K562 (cell line): ENCODE data around the gene MBD3. TPM values are rescaled to one million over a fixed set of nuclear protein-coding genes. Genes with fewer than 3 reads are reported as not detected.

Source experiments
- ATAC-seq: fragments of 200-7000 bp; cut with Tn5 transposase; 3 replicates; pipeline ENCODE4 v1.9.1; 2020; ENCODE audit warnings: moderate library complexity
- BruUV-seq: library from RNA; stranded (reverse); fragments of 400-500 nt; replicated peaks from 2 replicates; lab custom pipeline; 2021; lab: Mats Ljungman, UMichigan
- CTCF ChIA-PET: fragments of 300-600 bp; formaldehyde crosslinking; extraction: SDS; loops from one replicate; lab custom pipeline; 2021; ENCODE audit warnings: low intra/inter-chr PET ratio; lab: Yijun Ruan, JAX
- POLR2A ChIA-PET: fragments of 300-600, 350-650 bp; sonication (Branson Sonifier 250); formaldehyde crosslinking; extraction: SDS; loops from one replicate; lab custom pipeline; 2021; ENCODE audit warnings: antibody characterized with exemption, inconsistent platforms; lab: Yijun Ruan, JAX
- DNase-seq, 4 experiments: peaks; one replicate each; pipeline versions ENCODE4 v3.0.0 to v3.0.0-alpha.2; 2011 to 2018; ENCODE audit warnings: low spot score in 3 of 4, mixed read lengths in 3 of 4; ENCODE audit errors: extremely low read depth in 1 of 4
- FAIRE-seq: peaks from 2 replicates; lab custom pipeline; 2011; peaks lifted over from hg19 to GRCh38; lab: Jason Lieb, UNC
- H2AFZ ChIP-seq: 2 replicates; pipeline ENCODE4 v1.6.0; 2011; ENCODE audit warnings: low read depth, low read length, control low read depth, inconsistent platforms
- H3K27ac ChIP-seq: fragments of 200-600 bp; 3 replicates; pipeline ENCODE4 v1.8.0; 2011; ENCODE audit warnings: low read depth, mild to moderate bottlenecking, control low read depth, inconsistent platforms, low read length, moderate library complexity, mixed read lengths; ENCODE audit errors: extremely low read depth
- H3K27me3 ChIP-seq, 2 experiments: fragments of 300-600 bp in 1 of 2; 2 replicates in 1 of 2; 3 replicates in 1 of 2; pipeline versions ENCODE4 v1.6.0 to v1.8.0; 2011; ENCODE audit warnings: inconsistent platforms in 2 of 2, low read length in 2 of 2, mild to moderate bottlenecking in 1 of 2, mixed read lengths in 1 of 2, moderate library complexity in 1 of 2; ENCODE audit not compliant: control insufficient read depth in 2 of 2, insufficient read depth in 2 of 2
- H3K36me3 ChIP-seq: fragments of 300-600 bp; 3 replicates; pipeline ENCODE4 v1.8.0; 2011; ENCODE audit warnings: mild to moderate bottlenecking, low read length, inconsistent platforms; ENCODE audit not compliant: control insufficient read depth, insufficient read depth
- H3K4me1 ChIP-seq, 2 experiments: fragments of 200-600 bp in 1 of 2; replicated peaks in 1 of 2; 2 replicates in 1 of 2; 3 replicates in 1 of 2; pipeline versions ENCODE4 v1.5.1 to v1.8.0; 2011; ENCODE audit warnings: inconsistent platforms in 2 of 2, low read length in 2 of 2, mild to moderate bottlenecking in 1 of 2, mixed read lengths in 1 of 2, moderate library complexity in 1 of 2; ENCODE audit not compliant: control insufficient read depth in 2 of 2, insufficient read depth in 2 of 2
- H3K4me2 ChIP-seq: 2 replicates; pipeline ENCODE4 v1.6.1; 2011; ENCODE audit warnings: low read length, control low read depth, inconsistent platforms, mixed read lengths; ENCODE audit not compliant: insufficient read depth
- H3K4me3 ChIP-seq: fragments of 200-600 bp; sonication (generic), shearing (Covaris generic); 2 replicates; pipeline ENCODE4 v1.5.1; 2016; ENCODE audit warnings: control low read depth, inconsistent platforms
- H3K79me2 ChIP-seq: fragments of 200-600 bp; 3 replicates; pipeline ENCODE4 v1.8.0; 2011; ENCODE audit warnings: low read length, inconsistent platforms; ENCODE audit not compliant: control insufficient read depth, insufficient read depth
- H3K9ac ChIP-seq, 2 experiments: 2 replicates each; pipeline versions ENCODE4 v1.6.0 to v1.6.1; 2011; ENCODE audit warnings: low read depth in 2 of 2, low read length in 2 of 2, control low read depth in 1 of 2, inconsistent platforms in 1 of 2, mild to moderate bottlenecking in 1 of 2, mixed read lengths in 1 of 2; ENCODE audit not compliant: insufficient read depth in 1 of 2
- H3K9me1 ChIP-seq: one replicate; pipeline ENCODE4 v1.6.0; 2011; ENCODE audit warnings: inconsistent platforms, mild to moderate bottlenecking, low read length, moderate library complexity; ENCODE audit not compliant: control insufficient read depth, insufficient read depth
- H3K9me3 ChIP-seq: replicated peaks from 2 replicates; pipeline ENCODE4 v1.5.1; 2011; ENCODE audit warnings: low read depth, low read length, inconsistent platforms; ENCODE audit not compliant: control insufficient read depth, insufficient read depth
- H4K20me1 ChIP-seq: replicated peaks from 2 replicates; pipeline ENCODE4 v1.6.1; 2011; ENCODE audit warnings: low read length, inconsistent platforms, mixed read lengths; ENCODE audit not compliant: control insufficient read depth, insufficient read depth
- JUN ChIP-seq, 2 experiments: sonication (generic) in 1 of 2; formaldehyde crosslinking in 1 of 2; IDR thresholded peaks; 2 replicates each; pipeline versions ENCODE4 v1.6.1 to v1.8.0; 2012 to 2022; ENCODE audit warnings: borderline replicate concordance in 2 of 2, mild to moderate bottlenecking in 2 of 2, improper control_type of control experiment in 1 of 2, low read depth in 1 of 2, low read length in 1 of 2, missing genetic modification reagents in 1 of 2
- POLR2G ChIP-seq: fragments of 200-400 bp; formaldehyde crosslinking; IDR thresholded peaks from 2 replicates; pipeline ENCODE4 v1.6.1; 2017; ENCODE audit warnings: low read depth, mild to moderate bottlenecking, antibody characterized with exemption, low read length, moderate library complexity
- RBFOX2 ChIP-seq: fragments of 200-400 bp; formaldehyde crosslinking; IDR thresholded peaks from 2 replicates; pipeline ENCODE4 v1.6.1; 2017; ENCODE audit warnings: low read depth, mild to moderate bottlenecking, low read length, moderate library complexity
- WGBS: fragments of 100-300 bp; shearing (Covaris generic); methylation state at CpG from one replicate; pipeline ENCODE4 v1.1.6; 2016; ENCODE audit warnings: low coverage, mixed read lengths; ENCODE audit not compliant: insufficient coverage; ENCODE audit errors: missing lambda C conversion rate; 5-methylcytosine and 5-hydroxymethylcytosine counted together
- in situ Hi-C: fragments of 300-500 bp; cut with MboI; formaldehyde crosslinking; loops from 4 replicates; pipeline ENCODE4 v1.15.0; 2018; ENCODE audit warnings: inconsistent platforms, mixed read lengths
- intact Hi-C: fragments of 100-400 bp; cut with micrococcal nuclease; formaldehyde crosslinking; loops from 2 replicates; pipeline ENCODE4 v1.14.2; 2022
- polyA plus RNA-seq, 8 experiments: library from polyadenylated mRNA; depleted of rRNA in 4 of 8; stranded (reverse) in 5 of 8; unstranded in 3 of 8; fragments of >200 nt; fragmentation: Nextera tagmentation in 2 of 8; fragmentation: Illumina TruSeq in 1 of 8; extraction: Ambion mirVana in 2 of 8; extraction: Trizol in 1 of 8; gene quantifications; 2 replicates each; pipeline versions ENCODE4 v1.2.1 to v1.2.3, GENCODE V29; 2011 to 2014; ENCODE audit warnings: inconsistent platforms in 1 of 8, missing spikeins in 1 of 8
- total RNA-seq, 7 experiments: library from RNA; depleted of rRNA in 6 of 7; stranded (reverse); fragments of >200 nt in 6 of 7; fragmentation: Illumina TruSeq in 2 of 7; extraction: Trizol in 2 of 7; gene quantifications; 2 replicates each; pipeline versions ENCODE4 v1.2.1 to v1.2.3, GENCODE V29; 2011 to 2021; ENCODE audit warnings: low replicate concordance in 1 of 7
- TF ChIP-seq, protein P1 (sequence below): sonication (generic); formaldehyde crosslinking; IDR thresholded peaks from 2 replicates; pipeline ENCODE4 v1.8.1; 2023; ENCODE audit warnings: mild to moderate bottlenecking, missing genetic modification reagents
- TF ChIP-seq, protein P2 (sequence below), 2 experiments: fragments of 450-650 bp in 1 of 2; sonication (generic) in 1 of 2; formaldehyde crosslinking in 1 of 2; IDR thresholded peaks in 1 of 2; conservative IDR thresholded peaks in 1 of 2; 2 replicates each; pipeline versions ENCODE4 v1.6.1 to v1.8.1; 2016 to 2023; ENCODE audit warnings: mild to moderate bottlenecking in 2 of 2, moderate library complexity in 2 of 2, inconsistent platforms in 1 of 2, missing genetic modification reagents in 1 of 2

MBD3 gene
- total and polyA plus RNA-seq, 9 of the 15 experiments (the other 6 are each of a cell fraction or from before 2014, with no cell fraction given) = 0.24 to 137 (median 30.9) TPM

DNA sequence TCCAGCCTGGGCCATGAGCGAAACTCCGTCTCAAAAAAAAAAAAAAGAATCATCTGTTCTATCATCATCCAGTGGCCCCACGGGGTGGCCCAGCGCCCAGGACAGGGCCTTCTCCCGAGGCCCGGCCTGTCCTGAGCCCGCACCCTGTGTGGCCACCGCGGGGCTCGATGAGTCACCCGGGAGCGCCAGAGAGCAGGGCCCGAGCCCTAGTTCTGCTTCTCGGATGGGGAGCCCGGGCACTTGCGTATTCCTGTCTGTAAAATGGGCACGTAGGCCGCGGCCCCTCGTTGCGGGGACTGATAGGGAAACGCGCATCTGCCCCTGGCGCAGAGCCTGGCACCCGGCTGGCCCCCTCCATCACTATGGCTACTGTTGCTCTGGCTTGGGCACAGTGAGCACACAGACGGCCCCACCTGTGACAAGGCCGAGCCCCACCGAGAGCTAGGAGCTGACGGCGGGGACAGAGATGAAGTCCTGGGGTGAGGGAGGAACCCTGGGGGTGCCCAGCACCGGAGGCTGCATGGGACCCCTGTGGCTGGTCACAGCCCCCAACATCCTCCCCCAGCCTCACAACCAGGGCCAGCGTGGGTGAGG, 33.8 kb upstream of the MBD3 start:
- in situ Hi-C loops = no loop called here
- peaks cover 20% of the 10 kb centered on the region; the same call in 2 of the 3 replicates for H3K79me2 ChIP-seq
- H4K20me1 ChIP-seq = no peaks in the 10 kb centered on the region

More for the DNA sequence above, 33.8 kb upstream of the MBD3 start:
- no peak overlapping the region for H3K27ac ChIP-seq
- intact Hi-C loops = no loop called here
- DNase-seq (no peak), ATAC-seq (no peak)
- H3K4me2 ChIP-seq = no peak overlapping the region
- H2AFZ ChIP-seq = no peak overlapping the region
- peaks cover 75% of the 10 kb centered on the region; the same call in 2 of the 3 replicates for H3K36me3 ChIP-seq
- no peak overlapping the region for H3K4me3 ChIP-seq
- 96% methylated on average over 28 of the region's 32 CpGs for WGBS
- POLR2A ChIA-PET = no interaction called here
- TF ChIP-seq, protein P1, sequence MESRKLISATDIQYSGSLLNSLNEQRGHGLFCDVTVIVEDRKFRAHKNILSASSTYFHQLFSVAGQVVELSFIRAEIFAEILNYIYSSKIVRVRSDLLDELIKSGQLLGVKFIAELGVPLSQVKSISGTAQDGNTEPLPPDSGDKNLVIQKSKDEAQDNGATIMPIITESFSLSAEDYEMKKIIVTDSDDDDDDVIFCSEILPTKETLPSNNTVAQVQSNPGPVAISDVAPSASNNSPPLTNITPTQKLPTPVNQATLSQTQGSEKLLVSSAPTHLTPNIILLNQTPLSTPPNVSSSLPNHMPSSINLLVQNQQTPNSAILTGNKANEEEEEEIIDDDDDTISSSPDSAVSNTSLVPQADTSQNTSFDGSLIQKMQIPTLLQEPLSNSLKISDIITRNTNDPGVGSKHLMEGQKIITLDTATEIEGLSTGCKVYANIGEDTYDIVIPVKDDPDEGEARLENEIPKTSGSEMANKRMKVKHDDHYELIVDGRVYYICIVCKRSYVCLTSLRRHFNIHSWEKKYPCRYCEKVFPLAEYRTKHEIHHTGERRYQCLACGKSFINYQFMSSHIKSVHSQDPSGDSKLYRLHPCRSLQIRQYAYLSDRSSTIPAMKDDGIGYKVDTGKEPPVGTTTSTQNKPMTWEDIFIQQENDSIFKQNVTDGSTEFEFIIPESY = peak; percentile 95
- no peak for TF ChIP-seq JUN (IDR thresholded peaks at IDR 0.05; ENCODE audit: borderline replicate concordance, low read depth, low read length)
- TF ChIP-seq JUN (CRISPR knock-in tag; IDR thresholded peaks at IDR 0.05; ENCODE audit: borderline replicate concordance) = no peak
- TF ChIP-seq, protein P2, sequence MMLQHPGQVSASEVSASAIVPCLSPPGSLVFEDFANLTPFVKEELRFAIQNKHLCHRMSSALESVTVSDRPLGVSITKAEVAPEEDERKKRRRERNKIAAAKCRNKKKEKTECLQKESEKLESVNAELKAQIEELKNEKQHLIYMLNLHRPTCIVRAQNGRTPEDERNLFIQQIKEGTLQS (IDR thresholded peaks at IDR 0.05) = 0 out of 2 replicates have a peak, but pooled peaks have one; percentile 8
- TF ChIP-seq, protein P2 (CRISPR knock-in tag; conservative IDR thresholded peaks at IDR 0.05) = no peak
- TF ChIP-seq RBFOX2 = 0 out of 2 replicates have a peak, but pooled peaks have one; percentile 6
- TF ChIP-seq POLR2G = peak; percentile 65
- TF ChIP-seq, all 486 proteins: peak for 4
- Histone ChIP-seq H3K4me1 (peaks cover 0 to 63% of the 10 kb centered on the region in 2 experiments; a peak in 2 of 5 replicates), H3K27me3 (no peaks in the 10 kb centered on the region), H3K9ac (peak overlapping the region in 1 of 2 experiments; percentile 36; a peak in 1 of 4 replicates), H3K9me1 (no peaks in the 10 kb centered on the region), H3K9me3 (no peaks in the 10 kb centered on the region)
- no TSS peak for BruUV-seq
- CTCF ChIA-PET = no interaction called here
- no peak for FAIRE-seq
